Transverse colon (tissue), 4 donors: ENCODE measurements around the gene RAD17.

ENCODE experiments used
- CTCF ChIP-seq, 5 experiments: fragments of 200-600 bp in 3 of 5; fragments of 450-650 bp in 2 of 5; sonication (generic) in 3 of 5; IDR thresholded peaks; 1 replicate in 2 of 5; 2 replicates in 3 of 5; pipeline ENCODE4 v1.5.1; 2016 to 2017; ENCODE audit warnings: antibody characterized with exemption in 5 of 5, inconsistent platforms in 3 of 5, mild to moderate bottlenecking in 2 of 5, moderate library complexity in 1 of 5
- EP300 ChIP-seq: sonication (generic); formaldehyde crosslinking; IDR thresholded peaks from one replicate; pipeline ENCODE4 v1.6.1; 2017; ENCODE audit warnings: antibody characterized with exemption, low read depth
- POLR2A ChIP-seq: fragments of 450-650 bp; IDR thresholded peaks from one replicate; pipeline ENCODE4 v1.6.1; 2016; ENCODE audit warnings: antibody characterized with exemption, mild to moderate bottlenecking, moderate library complexity
- POLR2AphosphoS5 ChIP-seq, 3 donors: sonication (generic); formaldehyde crosslinking; IDR thresholded peaks; one replicate each; pipeline ENCODE4 v1.6.1; 2016; ENCODE audit warnings: antibody characterized with exemption in 3 of 3

GRCh38 chr5:69367697-69368279 is 1.8 kb upstream of the RAD17 start:
- TF ChIP-seq CTCF (IDR thresholded peaks at IDR 0.05) (no peak), POLR2AphosphoS5 (IDR thresholded peaks at IDR 0.05) (no peak), POLR2A (no peak), EP300 (no peak)
